Erythroblast (primary cell): ENCODE data around the gene GLYAT.

Experiments
- GATA1 ChIP-seq: IDR thresholded peaks from 2 replicates; pipeline ENCODE4 v1.6.1; 2011; ENCODE audit warnings: low read depth, mild to moderate bottlenecking, control low read depth, low read length, moderate library complexity
- POLR2A ChIP-seq: IDR thresholded peaks from 2 replicates; pipeline ENCODE4 v1.6.1; 2011; ENCODE audit warnings: mild to moderate bottlenecking, low read length

DNA sequence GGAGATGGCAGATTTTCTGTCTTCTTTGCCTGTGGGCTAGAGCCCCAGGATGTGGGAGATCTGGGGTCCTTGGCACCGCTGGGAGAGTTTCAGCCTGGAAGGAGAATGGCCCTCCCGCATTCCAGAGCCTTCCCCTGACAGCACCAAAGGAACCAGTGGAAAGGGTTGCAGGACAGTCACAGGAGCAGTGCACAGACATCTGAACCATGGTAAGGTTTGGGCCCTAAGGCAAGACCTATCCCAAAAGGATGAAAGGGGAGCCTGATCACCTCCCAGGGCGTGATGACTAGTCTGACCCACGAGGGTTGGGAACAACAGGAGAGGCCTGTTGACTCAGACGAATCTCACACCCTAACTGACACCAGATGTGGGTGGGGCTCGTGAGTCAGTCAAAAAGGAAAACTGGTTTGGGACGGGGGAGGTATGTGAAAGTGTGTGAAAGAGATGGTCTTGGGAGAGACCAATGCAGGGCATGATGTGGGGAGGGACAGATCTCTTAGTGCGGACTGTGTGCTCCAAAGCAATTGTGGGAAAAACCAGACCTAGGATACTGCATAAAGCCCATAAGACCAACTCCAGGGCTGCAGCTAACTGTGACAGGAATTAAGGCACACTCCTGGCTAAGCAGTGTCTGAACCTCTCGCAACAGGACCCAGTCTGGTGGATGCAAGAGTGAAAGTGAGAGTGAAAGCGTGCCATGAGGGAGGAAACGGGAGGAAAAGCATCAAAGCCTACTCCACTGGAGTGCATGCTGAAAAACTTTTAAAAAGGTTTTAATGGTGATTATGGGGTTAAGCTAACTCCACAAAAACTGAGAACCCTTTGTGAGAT, 39.1 kb upstream of the GLYAT start:
- TF ChIP-seq POLR2A (no peak), GATA1 (no peak)
